Muscle of leg (tissue), 11 donors: ENCODE data around the gene C11orf91. TPM values are rescaled to one million over a fixed set of nuclear protein-coding genes. Genes with fewer than 3 reads are reported as not detected.

Experiments used
- DNase-seq: peaks from one replicate; pipeline ENCODE4 v3.0.0; 2013
- H3K27ac ChIP-seq: one replicate; pipeline ENCODE4 v1.5.1; 2013; ENCODE audit warnings: mild to moderate bottlenecking, low read length, control low read depth
- H3K27me3 ChIP-seq: one replicate; pipeline ENCODE4 v1.6.1; 2013; ENCODE audit warnings: low read length; ENCODE audit not compliant: control insufficient read depth, insufficient read depth
- H3K36me3 ChIP-seq: one replicate; pipeline ENCODE4 v1.6.1; 2013; ENCODE audit warnings: low read length; ENCODE audit not compliant: control insufficient read depth, insufficient read depth
- H3K4me1 ChIP-seq: one replicate; pipeline ENCODE4 v1.6.1; 2013; ENCODE audit warnings: low read length; ENCODE audit not compliant: control insufficient read depth, insufficient read depth
- H3K4me3 ChIP-seq: one replicate; pipeline ENCODE4 v1.5.1; 2013; ENCODE audit warnings: low read length, control low read depth
- H3K9me3 ChIP-seq: replicated peaks from 2 replicates; pipeline ENCODE4 v1.6.1; 2013; ENCODE audit warnings: low read depth, low read length; ENCODE audit not compliant: control insufficient read depth
- WGBS: methylation state at CpG from one replicate; pipeline ENCODE4 v1.1.5; 2013; ENCODE audit warnings: missing lambda C conversion rate; ENCODE audit not compliant: insufficient coverage; 5-methylcytosine and 5-hydroxymethylcytosine counted together
- polyA plus RNA-seq, 8 donors: library from polyadenylated mRNA; unstranded; fragments of 120-200 nt; gene quantifications; one replicate each; pipeline versions ENCODE4 v1.2.1 to v1.2.3, GENCODE V29; 2013; ENCODE audit warnings: inconsistent platforms in 1 of 8, low replicate concordance in 1 of 8; ENCODE audit not compliant: insufficient read length in 8 of 8, insufficient read depth in 1 of 8
- total RNA-seq: library from RNA; stranded (reverse); fragments of 120-200 nt; gene quantifications from one replicate; pipeline ENCODE4 v1.2.4, GENCODE V29; 2013

Gene C11orf91
- total and polyA plus RNA-seq, 9 donors: not detected

GRCh38 chr11:33652930-33653329, 47.7 kb downstream of the C11orf91 start:
- WGBS: 43% methylated on average over 1 of the region's 3 CpGs
- H3K36me3 ChIP-seq: no peaks in the 10 kb centered on the region
- DNase-seq: no peak
- H3K4me3 ChIP-seq: no peak overlapping the region
- no peaks in the 10 kb centered on the region for H3K9me3 ChIP-seq
- peaks cover 36% of the 10 kb centered on the region for H3K4me1 ChIP-seq
- H3K27me3 ChIP-seq: no peaks in the 10 kb centered on the region
- peak overlapping the region; percentile 72 for H3K27ac ChIP-seq

- Histone ChIP-seq H3K4me1 (peaks cover 31% of the 10 kb centered on the region), H3K27me3 (no peaks in the 10 kb centered on the region), H3K36me3 (no peaks in the 10 kb centered on the region), H3K27ac (peak overlapping the region; percentile 72), H3K9me3 (no peaks in the 10 kb centered on the region), H3K4me3 (no peak overlapping the region)
- peak; percentile 80 for DNase-seq
- WGBS: no CpG with 5 or more reads among the region's 1 CpG
These were observed 48.2 kb downstream of the C11orf91 start for GRCh38 chr11:33652431-33652830.

- Histone ChIP-seq H3K36me3 (no peaks in the 10 kb centered on the region), H3K27ac (peak overlapping the region; percentile 72)
- DNase-seq: peak; percentile 34
These were observed 48.6 kb downstream of the C11orf91 start for GRCh38 chr11:33651990-33652389.

GRCh38 chr11:33651555-33651954, 49.1 kb downstream of the C11orf91 start:
- 69% methylated on average over 2 of the region's 4 CpGs for WGBS
- no peaks in the 10 kb centered on the region for H3K36me3 ChIP-seq
- no peak overlapping the region for H3K4me3 ChIP-seq
- H3K9me3 ChIP-seq: no peaks in the 10 kb centered on the region
- peaks cover 23% of the 10 kb centered on the region for H3K4me1 ChIP-seq
- H3K27me3 ChIP-seq: no peaks in the 10 kb centered on the region
- no peak overlapping the region for H3K27ac ChIP-seq
- no peak for DNase-seq

More at GRCh38 chr11:33651990-33652389, 48.6 kb downstream of the C11orf91 start:
- Histone ChIP-seq H3K9me3 (no peaks in the 10 kb centered on the region), H3K27me3 (no peaks in the 10 kb centered on the region), H3K4me3 (no peak overlapping the region), H3K4me1 (peaks cover 27% of the 10 kb centered on the region)
- 31% methylated on average over 4 of the region's 6 CpGs for WGBS

- no peaks in the 10 kb centered on the region for H3K9me3 ChIP-seq
- 85% methylated on average over 2 of the region's 4 CpGs for WGBS
These were observed 50.7 kb downstream of the C11orf91 start for GRCh38 chr11:33649944-33650343.

More at GRCh38 chr11:33649944-33650343, 50.7 kb downstream of the C11orf91 start:
- no peaks in the 10 kb centered on the region for H3K27me3 ChIP-seq
- peaks cover 14% of the 10 kb centered on the region for H3K4me1 ChIP-seq
- no peak overlapping the region for H3K4me3 ChIP-seq
- H3K36me3 ChIP-seq: no peaks in the 10 kb centered on the region
- no peak overlapping the region for H3K27ac ChIP-seq
- DNase-seq: no peak

Other genes starting within 250 kb of the C11orf91 start
- gene CD59, start 35.6 kb upstream of the C11orf91 start, total RNA-seq: 139 TPM
- 100 to 1,000 TPM in 5 of 8 donors, 10 to 100 TPM in 3; 86.6 to 149 (median 104) TPM for gene CD59, start 35.6 kb upstream of the C11orf91 start, polyA plus RNA-seq
- gene FBXO3, start 73.7 kb upstream of the C11orf91 start, total RNA-seq: 34.8 TPM
- 10 to 100 TPM; 22.2 to 32.1 (median 25.1) TPM for gene FBXO3, start 73.7 kb upstream of the C11orf91 start, polyA plus RNA-seq
- 15.1 TPM for gene LMO2, start 191.2 kb upstream of the C11orf91 start, total RNA-seq
- 10 to 100 TPM; 13.7 to 20.6 (median 16.6) TPM for gene LMO2, start 191.2 kb upstream of the C11orf91 start, polyA plus RNA-seq